ENCODE results near the gene TCF3.

GRCh38 chr19:1591421-1592023 is 60.9 kb downstream of the TCF3 start:
- TF ChIP-seq CTCF (IDR thresholded peaks at IDR 0.05), result no peak
- no peak for TF ChIP-seq POLR2A (IDR thresholded peaks at IDR 0.05)
